SK-N-SH (cell line): ENCODE results near the gene FAM162A. TPM values are rescaled to one million over a fixed set of nuclear protein-coding genes. Genes with fewer than 3 reads are reported as not detected.

Experiments
- CTCF ChIA-PET: fragments of 300-600, 350-600 bp; formaldehyde crosslinking; extraction: SDS; loops from one replicate; lab custom pipeline; 2021; lab: Yijun Ruan, JAX
- POLR2A ChIA-PET: fragments of 350-600 bp; sonication (Branson Sonifier 250); formaldehyde crosslinking; extraction: SDS; loops from one replicate; lab custom pipeline; 2020; ENCODE audit warnings: antibody characterized with exemption, inconsistent platforms; lab: Yijun Ruan, JAX
- DNase-seq: peaks from one replicate; pipeline ENCODE4 v3.0.0; 2012
- H2AFZ ChIP-seq: fragments of 200-600 bp; sonication (generic); 2 replicates; pipeline ENCODE4 v1.8.1; 2016; ENCODE audit warnings: antibody characterized with exemption, mild to moderate bottlenecking, low read depth
- H3F3A ChIP-seq: fragments of 200-600 bp; sonication (generic); replicated peaks from 2 replicates; pipeline ENCODE3; 2016; ENCODE audit warnings: antibody characterized with exemption, mild to moderate bottlenecking; ENCODE audit not compliant: insufficient read depth
- H3K27ac ChIP-seq, 2 experiments: fragments of 200-500 bp in 1 of 2; fragments of 200-600 bp in 1 of 2; sonication (Bioruptor generic) in 1 of 2; sonication (generic), shearing (Covaris generic) in 1 of 2; 2 replicates each; pipeline versions ENCODE4 v1.5.1 to v1.6.1; 2014 to 2016; ENCODE audit warnings: low read depth in 2 of 2, inconsistent platforms in 1 of 2, low read length in 1 of 2, mild to moderate bottlenecking in 1 of 2, mixed read lengths in 1 of 2
- H3K27me3 ChIP-seq: fragments of 200-600 bp; sonication (generic), shearing (Covaris generic); 2 replicates; pipeline ENCODE4 v1.6.1; 2016; ENCODE audit warnings: mixed run types; ENCODE audit not compliant: insufficient read depth
- H3K36me3 ChIP-seq, 2 experiments: fragments of 200-500 bp in 1 of 2; fragments of 200-600 bp in 1 of 2; sonication (Bioruptor generic) in 1 of 2; sonication (generic) in 1 of 2; replicated peaks in 1 of 2; 2 replicates each; pipeline versions ENCODE3 to v1.5.1; 2014 to 2016; ENCODE audit warnings: low read length in 1 of 2, mild to moderate bottlenecking in 1 of 2; ENCODE audit not compliant: insufficient read depth in 2 of 2, control insufficient read depth in 1 of 2
- H3K4me1 ChIP-seq, 2 experiments: fragments of 200-500 bp in 1 of 2; fragments of 200-600 bp in 1 of 2; sonication (Bioruptor generic) in 1 of 2; sonication (generic), shearing (Covaris generic) in 1 of 2; 2 replicates each; pipeline versions ENCODE4 v1.5.1 to v1.6.1; 2014 to 2016; ENCODE audit warnings: low read depth in 1 of 2, low read length in 1 of 2, mixed run types in 1 of 2; ENCODE audit not compliant: insufficient read depth in 2 of 2, control insufficient read depth in 1 of 2
- H3K4me2 ChIP-seq: fragments of 200-600 bp; sonication (generic), shearing (Covaris generic); 2 replicates; pipeline ENCODE4 v1.6.1; 2017; ENCODE audit warnings: mixed run types
- H3K4me3 ChIP-seq, 2 experiments: fragments of 200-500 bp in 1 of 2; fragments of 200-600 bp in 1 of 2; sonication (Bioruptor generic) in 1 of 2; sonication (generic), shearing (Covaris generic) in 1 of 2; 2 replicates each; pipeline versions ENCODE4 v1.5.1 to v1.8.1; 2014 to 2016; ENCODE audit warnings: low read depth in 2 of 2, inconsistent platforms in 1 of 2, low read length in 1 of 2, mild to moderate bottlenecking in 1 of 2, mixed read lengths in 1 of 2, moderate library complexity in 1 of 2
- H3K79me2 ChIP-seq: fragments of 200-600 bp; sonication (generic); 2 replicates; pipeline ENCODE4 v1.8.1; 2017; ENCODE audit warnings: mild to moderate bottlenecking; ENCODE audit not compliant: insufficient read depth
- H3K9ac ChIP-seq: fragments of 200-600 bp; sonication (generic); 2 replicates; pipeline ENCODE4 v1.6.1; 2017; ENCODE audit warnings: mixed run types
- H3K9me2 ChIP-seq: fragments of 200-600 bp; sonication (generic); 2 replicates; pipeline ENCODE4 v1.6.1; 2017; ENCODE audit warnings: mixed run types
- H3K9me3 ChIP-seq: fragments of 200-600 bp; sonication (generic); 2 replicates; pipeline ENCODE4 v1.6.1; 2017; ENCODE audit warnings: mixed run types, mild to moderate bottlenecking, moderate library complexity
- H4K20me1 ChIP-seq: fragments of 200-600 bp; sonication (generic); 2 replicates; pipeline ENCODE4 v1.6.1; 2017; ENCODE audit warnings: mild to moderate bottlenecking, mixed run types; ENCODE audit not compliant: insufficient read depth
- ELF1 ChIP-seq: IDR thresholded peaks from 2 replicates; pipeline ENCODE4 v1.4.0; 2012
- EZH2phosphoT487 ChIP-seq: fragments of 200-600 bp; sonication (generic); IDR thresholded peaks from 2 replicates; pipeline ENCODE4 v1.6.1; 2017; ENCODE audit warnings: low read depth, mixed run types, mild to moderate bottlenecking, antibody characterized with exemption, moderate library complexity, borderline replicate concordance
- FOSL2 ChIP-seq: IDR thresholded peaks from 2 replicates; pipeline ENCODE4 v1.4.0; 2012; ENCODE audit warnings: low read depth, mild to moderate bottlenecking, moderate library complexity, borderline replicate concordance
- FOXM1 ChIP-seq: IDR thresholded peaks from 2 replicates; pipeline ENCODE4 v1.4.0; 2012; ENCODE audit warnings: low read depth, mild to moderate bottlenecking
- GABPA ChIP-seq: IDR thresholded peaks from 2 replicates; pipeline ENCODE4 v1.4.0; 2012; ENCODE audit warnings: low read depth, mild to moderate bottlenecking
- JUND ChIP-seq: IDR thresholded peaks from 2 replicates; pipeline ENCODE4 v1.4.0; 2012
- MEF2A ChIP-seq: IDR thresholded peaks from 2 replicates; pipeline ENCODE4 v1.4.0; 2012; ENCODE audit warnings: low read depth, borderline replicate concordance
- MXI1 ChIP-seq: IDR thresholded peaks from 2 replicates; pipeline ENCODE4 v1.6.1; 2012; ENCODE audit warnings: mild to moderate bottlenecking, low read depth, low read length, improper control_type of control experiment
- NFIC ChIP-seq: IDR thresholded peaks from 2 replicates; pipeline ENCODE4 v1.4.0; 2012; ENCODE audit warnings: borderline replicate concordance
- POLR2AphosphoS5 ChIP-seq: IDR thresholded peaks from 2 replicates; pipeline ENCODE4 v1.6.1; 2012; ENCODE audit warnings: low read depth, low read length
- RAD21 ChIP-seq: IDR thresholded peaks from 2 replicates; pipeline ENCODE4 v1.6.1; 2012; ENCODE audit warnings: mild to moderate bottlenecking, low read length
- RFX5 ChIP-seq: IDR thresholded peaks from 2 replicates; pipeline ENCODE4 v1.6.1; 2012; ENCODE audit warnings: mild to moderate bottlenecking, improper control_type of control experiment, low read length
- SIN3A ChIP-seq: IDR thresholded peaks from 2 replicates; pipeline ENCODE4 v1.6.1; 2012; ENCODE audit warnings: low read depth, mild to moderate bottlenecking, low read length, moderate library complexity, borderline replicate concordance
- SMC3 ChIP-seq: IDR thresholded peaks from 2 replicates; pipeline ENCODE4 v1.6.1; 2012; ENCODE audit warnings: low read depth, low read length, improper control_type of control experiment
- TCF12 ChIP-seq: IDR thresholded peaks from 2 replicates; pipeline ENCODE4 v1.4.0; 2012
- TEAD4 ChIP-seq: IDR thresholded peaks from 2 replicates; pipeline ENCODE4 v1.4.0; 2012; ENCODE audit warnings: mild to moderate bottlenecking, borderline replicate concordance; ENCODE audit not compliant: insufficient read depth
- USF2 ChIP-seq: fragments of 150-350 bp; IDR thresholded peaks from 2 replicates; pipeline ENCODE4 v1.6.1; 2017; ENCODE audit warnings: antibody characterized with exemption, low read length, low read depth, borderline replicate concordance
- YY1 ChIP-seq: IDR thresholded peaks from 2 replicates; pipeline ENCODE4 v1.4.0; 2012; ENCODE audit warnings: low read depth, mild to moderate bottlenecking
- WGBS: methylation state at CpG from one replicate; pipeline ENCODE4 v1.1.6; 2017; ENCODE audit warnings: low lambda C conversion rate; 5-methylcytosine and 5-hydroxymethylcytosine counted together
- polyA plus RNA-seq, 3 experiments: library from polyadenylated mRNA; depleted of rRNA; stranded (reverse); fragments of >200 nt; gene quantifications; 2 replicates each; pipeline ENCODE4 v1.2.3, GENCODE V29; 2012
- small RNA-seq, 7 experiments: library from RNA; depleted of rRNA; stranded (forward); fragments of <200 nt; gene quantifications; one replicate each; pipeline ENCODE3, GENCODE V24; 2012

FAM162A gene
- polyA plus RNA-seq, 1 of the 3 experiments (the other 2 are of a cell fraction), result 35.1 TPM

GRCh38 chr3:122458992-122459391 is 75.0 kb downstream of the FAM162A start (continued):
- TF ChIP-seq RFX5 (no peak), MEF2A (no peak), NFIC (no peak), TEAD4 (no peak), ELF1 (no peak), FOSL2 (no peak), EZH2phosphoT487 (no peak), GABPA (no peak), MXI1 (no peak), POLR2AphosphoS5 (no peak), YY1 (no peak), SMC3 (peak; percentile 34), FOXM1 (no peak)

DNA sequence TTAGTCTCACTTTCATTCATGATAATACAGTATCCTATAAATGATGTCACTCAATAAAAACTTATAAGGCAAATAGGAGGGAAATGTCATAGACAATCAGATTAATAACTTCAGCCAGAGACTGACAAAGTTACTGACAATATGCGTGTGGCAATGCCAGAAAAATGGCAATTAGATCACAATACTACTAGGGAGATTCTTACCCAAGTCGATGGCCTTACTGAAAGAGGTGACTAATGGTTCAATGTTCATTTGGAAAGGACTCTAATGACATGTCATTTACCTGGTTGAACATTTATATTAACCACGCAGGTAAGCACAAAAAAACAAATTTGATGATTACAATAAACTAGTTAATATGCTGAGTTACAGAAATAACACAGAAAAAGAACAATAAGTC is 77.8 kb downstream of the FAM162A start:
- TF ChIP-seq YY1 (no peak), EZH2phosphoT487 (no peak), TCF12 (no peak), FOSL2 (no peak), MEF2A (no peak), GABPA (no peak), JUND (no peak), RAD21 (no peak), USF2 (no peak), POLR2AphosphoS5 (no peak), SIN3A (no peak), TEAD4 (no peak), NFIC (no peak), ELF1 (no peak)
- Histone ChIP-seq H3K9ac (no peak overlapping the region), H3K36me3 (peaks cover 61 to 75% of the 10 kb centered on the region in 2 experiments), H3K27ac (no peak overlapping the region), H3K4me2 (no peak overlapping the region), H3K4me3 (no peak overlapping the region), H3K9me2 (no peaks in the 10 kb centered on the region), H3K9me3 (no peaks in the 10 kb centered on the region), H3K79me2 (peaks cover 38% of the 10 kb centered on the region), H3F3A (no peaks in the 10 kb centered on the region), H2AFZ (no peak overlapping the region), H3K27me3 (no peaks in the 10 kb centered on the region), H4K20me1 (peaks cover 3% of the 10 kb centered on the region; the same call in 1 of the 2 replicates), H3K4me1 (no peaks in the 10 kb centered on the region)
- ChIA-PET POLR2A (no interaction called here), CTCF (no interaction called here)
- no peak for DNase-seq
- 78% methylated on average over 3 of the region's 3 CpGs for WGBS

Small RNA genes within 50 kb of the gene (small RNA-seq; reads per million reads assigned to genes)
- gene AC083798.1, result 0 reads per million in 7 experiments

Other genes with a start within 250 kb of the FAM162A start
- gene CASR, start 200.5 kb upstream of the FAM162A start, polyA plus RNA-seq (2012; rRNA removed), result not detected in 2 replicates
- gene CSTA, start 58.9 kb upstream of the FAM162A start, polyA plus RNA-seq (2012; rRNA removed), result not detected in 2 replicates
- gene MIX23, start 951 bp upstream of the FAM162A start, polyA plus RNA-seq (2012; rRNA removed), result 11.0 and 11.2 TPM in 2 replicates
- 2.2 and 3.5 TPM in 2 replicates for gene WDR5B, start 31.9 kb downstream of the FAM162A start, polyA plus RNA-seq (2012; rRNA removed)
- 21.6 and 32.0 TPM in 2 replicates for gene KPNA1, start 130.8 kb downstream of the FAM162A start, polyA plus RNA-seq (2012; rRNA removed)
- 13.5 and 17.4 TPM in 2 replicates for gene PARP9, start 180.1 kb downstream of the FAM162A start, polyA plus RNA-seq (2012; rRNA removed)
- gene DTX3L, start 180.2 kb downstream of the FAM162A start, polyA plus RNA-seq (2012; rRNA removed), result 2.6 and 2.7 TPM in 2 replicates
- gene PARP15, start 193.5 kb downstream of the FAM162A start, polyA plus RNA-seq (2012; rRNA removed), result not detected in 2 replicates